HG03342 (cell line): Measurements from ENCODE around the gene MS4A5.
A peak's percentile ranks its signal among the peaks of the same experiment; 100 is the strongest.

ENCODE experiments used
- ATAC-seq: cut with Tn5 transposase; IDR thresholded peaks from one replicate; pipeline ENCODE4 v1.9.1; 2021; ENCODE audit warnings: mild to moderate bottlenecking, moderate library complexity; ENCODE audit not compliant: unreplicated experiment

Gene MS4A5

GRCh38 chr11:60477035-60477445 lies 47.7 kb downstream of the MS4A5 start:
- ATAC-seq: peak; percentile 74

- ATAC-seq: peak; percentile 43
These were observed 53.0 kb downstream of the MS4A5 start for GRCh38 chr11:60482361-60482760.

- peak; percentile 96 for ATAC-seq
These were observed 56.6 kb downstream of the MS4A5 start for GRCh38 chr11:60485987-60486386.

- no peak for ATAC-seq
These were observed 63.2 kb downstream of the MS4A5 start, which contains the start of gene MS4A12 for GRCh38 chr11:60492488-60493009. Gene MS4A12 (plus strand): TSS chr11:60492778. CDS start chr11:60497319, 4,541 bp downstream.

- ATAC-seq: no peak
These were observed 64.1 kb downstream of the MS4A5 start for GRCh38 chr11:60493454-60493853.
